Neural cell (in vitro differentiated cells): ENCODE results near the gene TMEM200C. TPM values are rescaled to one million over a fixed set of nuclear protein-coding genes. Genes with fewer than 3 reads are reported as not detected.
A peak's percentile ranks its signal among the peaks of the same experiment; 100 is the strongest.

Experiments used
- H2AFZ ChIP-seq: fragments of 200-600, 300-800 bp; sonication (generic), shearing (Covaris generic); 2 replicates; pipeline ENCODE4 v1.6.0; 2014; ENCODE audit warnings: low read depth, mild to moderate bottlenecking, antibody characterized with exemption, low read length, moderate library complexity
- H3F3A ChIP-seq: fragments of 200-600 bp; shearing (Covaris generic); 2 replicates; pipeline ENCODE4 v1.6.1; 2016; ENCODE audit warnings: mild to moderate bottlenecking, moderate library complexity, mixed read lengths, antibody characterized with exemption, low read length; ENCODE audit not compliant: insufficient read depth, poor library complexity, severe bottlenecking
- H3K27ac ChIP-seq: fragments of 200-600, 300-800 bp; sonication (generic), shearing (Covaris generic); 2 replicates; pipeline ENCODE4 v1.5.1; 2014; ENCODE audit warnings: mild to moderate bottlenecking, low read length, moderate library complexity
- H3K27me3 ChIP-seq: fragments of 300-800, 200-600 bp; sonication (generic), shearing (Covaris generic); 2 replicates; pipeline ENCODE4 v1.6.0; 2014; ENCODE audit warnings: mild to moderate bottlenecking, low read depth, low read length, moderate library complexity; ENCODE audit not compliant: insufficient read depth
- H3K36me3 ChIP-seq: fragments of 300-800, 200-600 bp; sonication (generic), shearing (Covaris generic); 2 replicates; pipeline ENCODE4 v1.5.1; 2014; ENCODE audit warnings: mild to moderate bottlenecking, antibody characterized with exemption, low read length, moderate library complexity; ENCODE audit not compliant: insufficient read depth
- H3K4me2 ChIP-seq: fragments of 300-800, 200-600 bp; sonication (generic), shearing (Covaris generic); 2 replicates; pipeline ENCODE4 v1.6.0; 2014; ENCODE audit warnings: mild to moderate bottlenecking, low read length
- H3K4me3 ChIP-seq: fragments of 300-800, 200-600 bp; sonication (generic), shearing (Covaris generic); 2 replicates; pipeline ENCODE4 v1.5.1; 2014; ENCODE audit warnings: mild to moderate bottlenecking, low read length, moderate library complexity
- H3K79me2 ChIP-seq: fragments of 200-600 bp; shearing (Covaris generic); replicated peaks from 2 replicates; pipeline ENCODE4 v1.6.0; 2014; ENCODE audit warnings: mild to moderate bottlenecking, low read length, moderate library complexity; ENCODE audit not compliant: insufficient read depth
- H3K9ac ChIP-seq: fragments of 300-800, 200-600 bp; sonication (generic), shearing (Covaris generic); 2 replicates; pipeline ENCODE4 v1.6.1; 2016; ENCODE audit warnings: mild to moderate bottlenecking, low read length, mixed read lengths
- H3K9me2 ChIP-seq: fragments of 200-600 bp; shearing (Covaris generic); 2 replicates; pipeline ENCODE4 v1.6.1; 2016; ENCODE audit warnings: mild to moderate bottlenecking, low read length, mixed read lengths; ENCODE audit not compliant: insufficient read depth
- H3K9me3 ChIP-seq: fragments of 200-600, 300-800 bp; sonication (generic), shearing (Covaris generic); 2 replicates; pipeline ENCODE4 v1.6.1; 2016; ENCODE audit warnings: mild to moderate bottlenecking, mixed run types, low read length, moderate library complexity, mixed read lengths
- H4K20me1 ChIP-seq: fragments of 200-600 bp; shearing (Covaris generic); 2 replicates; pipeline ENCODE4 v1.6.1; 2016; ENCODE audit warnings: mild to moderate bottlenecking, mixed run types; ENCODE audit not compliant: insufficient read depth
- EP300 ChIP-seq: fragments of 450-650 bp; conservative IDR thresholded peaks from 2 replicates; pipeline ENCODE4 v1.6.1; 2014; ENCODE audit warnings: antibody characterized with exemption, mild to moderate bottlenecking, moderate library complexity; ENCODE audit not compliant: poor library complexity, severe bottlenecking
- EZH2 ChIP-seq: fragments of 200-600, 300-800 bp; shearing (Covaris generic), sonication (generic); IDR thresholded peaks from 2 replicates; pipeline ENCODE4 v1.6.1; 2014; ENCODE audit warnings: antibody characterized with exemption, low read length, borderline replicate concordance, mild to moderate bottlenecking; ENCODE audit not compliant: insufficient read depth, poor library complexity, severe bottlenecking
- RAD21 ChIP-seq: fragments of 450-650 bp; conservative IDR thresholded peaks from 2 replicates; pipeline ENCODE4 v1.6.1; 2014; ENCODE audit warnings: antibody characterized with exemption, mild to moderate bottlenecking, moderate library complexity
- TAF1 ChIP-seq: IDR thresholded peaks from 2 replicates; pipeline ENCODE4 v1.6.1; 2012; ENCODE audit warnings: low read depth
- polyA minus RNA-seq: library from RNA; depleted of rRNA, polyadenylated mRNA; stranded (reverse); fragments of >200 nt; gene quantifications from 2 replicates; pipeline ENCODE4 v1.2.3, GENCODE V29; 2014
- polyA plus RNA-seq: library from polyadenylated mRNA; depleted of rRNA; stranded (reverse); fragments of >200 nt; gene quantifications from 2 replicates; pipeline ENCODE4 v1.2.3, GENCODE V29; 2014
- TF ChIP-seq, protein P1 (sequence below): fragments of 450-650 bp; IDR thresholded peaks from 2 replicates; pipeline ENCODE4 v1.5.1; 2014; ENCODE audit warnings: antibody characterized with exemption, mild to moderate bottlenecking, moderate library complexity; ENCODE audit not compliant: poor library complexity, severe bottlenecking
- TF ChIP-seq, protein P2 (sequence below): IDR thresholded peaks from 2 replicates; pipeline ENCODE4 v1.6.1; 2012; ENCODE audit warnings: borderline replicate concordance

TMEM200C gene
- 7.9 and 8.2 TPM in 2 replicates for polyA plus RNA-seq
- polyA minus RNA-seq, result 25.0 and 29.7 TPM in 2 replicates

DNA sequence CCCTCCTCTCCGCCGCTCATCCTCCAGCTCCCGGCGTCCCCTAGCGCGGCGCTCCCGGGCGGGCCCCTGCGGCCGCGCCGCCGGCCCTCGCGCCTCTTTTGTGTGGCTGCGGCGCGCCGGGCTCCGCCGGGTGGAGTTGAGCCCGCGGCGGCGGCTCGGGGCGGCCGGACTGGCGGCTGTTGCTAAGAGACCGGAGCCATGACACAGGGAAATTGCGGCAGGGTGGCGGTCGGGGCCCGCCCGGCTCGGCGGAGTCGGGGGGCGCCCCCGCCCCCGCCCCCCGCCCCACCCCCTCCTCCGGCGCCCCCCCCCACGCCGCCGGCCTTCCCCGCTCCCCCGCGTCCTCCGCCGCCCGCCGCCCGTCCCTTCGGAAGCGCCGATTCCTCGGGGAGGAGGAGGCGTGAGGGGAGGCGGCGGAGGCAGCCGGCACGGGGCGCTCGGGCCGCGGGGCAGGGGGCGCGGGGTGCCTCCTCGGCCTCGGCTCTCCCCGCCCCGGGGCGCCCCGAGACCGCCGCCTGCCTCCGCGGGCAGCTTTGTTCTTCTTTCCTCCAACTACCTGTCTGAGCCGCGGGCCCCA is at the start of gene TMEM200C:
TSS of gene TMEM200C (minus strand) at position 224 of the 577 bp plus-strand sequence. CDS start 3,459 bp downstream, outside the sequence.
- H3K9ac ChIP-seq, result peak within 1 kb of the TSS; percentile 77
- H3K36me3 ChIP-seq, result peaks cover 6% of the 10 kb centered on the region
- TF ChIP-seq RAD21, result no peak
- TF ChIP-seq, protein P1, sequence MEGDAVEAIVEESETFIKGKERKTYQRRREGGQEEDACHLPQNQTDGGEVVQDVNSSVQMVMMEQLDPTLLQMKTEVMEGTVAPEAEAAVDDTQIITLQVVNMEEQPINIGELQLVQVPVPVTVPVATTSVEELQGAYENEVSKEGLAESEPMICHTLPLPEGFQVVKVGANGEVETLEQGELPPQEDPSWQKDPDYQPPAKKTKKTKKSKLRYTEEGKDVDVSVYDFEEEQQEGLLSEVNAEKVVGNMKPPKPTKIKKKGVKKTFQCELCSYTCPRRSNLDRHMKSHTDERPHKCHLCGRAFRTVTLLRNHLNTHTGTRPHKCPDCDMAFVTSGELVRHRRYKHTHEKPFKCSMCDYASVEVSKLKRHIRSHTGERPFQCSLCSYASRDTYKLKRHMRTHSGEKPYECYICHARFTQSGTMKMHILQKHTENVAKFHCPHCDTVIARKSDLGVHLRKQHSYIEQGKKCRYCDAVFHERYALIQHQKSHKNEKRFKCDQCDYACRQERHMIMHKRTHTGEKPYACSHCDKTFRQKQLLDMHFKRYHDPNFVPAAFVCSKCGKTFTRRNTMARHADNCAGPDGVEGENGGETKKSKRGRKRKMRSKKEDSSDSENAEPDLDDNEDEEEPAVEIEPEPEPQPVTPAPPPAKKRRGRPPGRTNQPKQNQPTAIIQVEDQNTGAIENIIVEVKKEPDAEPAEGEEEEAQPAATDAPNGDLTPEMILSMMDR, result no peak
- H3K4me3 ChIP-seq, result peak within 1 kb of the TSS; percentile 84
- no peaks in the 10 kb centered on the region for H3K9me2 ChIP-seq
- H4K20me1 ChIP-seq, result no peaks in the 10 kb centered on the region
- peaks cover 5% of the 10 kb centered on the region for H3F3A ChIP-seq
- no peaks in the 10 kb centered on the region for H3K27me3 ChIP-seq
- peak within 1 kb of the TSS; percentile 62 for H2AFZ ChIP-seq
- peak within 1 kb of the TSS; percentile 98 for H3K4me2 ChIP-seq
- H3K27ac ChIP-seq, result peak within 1 kb of the TSS; percentile 45
- H3K79me2 ChIP-seq, result peaks cover 30% of the 10 kb centered on the region
- no peaks in the 10 kb centered on the region for H3K9me3 ChIP-seq

DNA sequence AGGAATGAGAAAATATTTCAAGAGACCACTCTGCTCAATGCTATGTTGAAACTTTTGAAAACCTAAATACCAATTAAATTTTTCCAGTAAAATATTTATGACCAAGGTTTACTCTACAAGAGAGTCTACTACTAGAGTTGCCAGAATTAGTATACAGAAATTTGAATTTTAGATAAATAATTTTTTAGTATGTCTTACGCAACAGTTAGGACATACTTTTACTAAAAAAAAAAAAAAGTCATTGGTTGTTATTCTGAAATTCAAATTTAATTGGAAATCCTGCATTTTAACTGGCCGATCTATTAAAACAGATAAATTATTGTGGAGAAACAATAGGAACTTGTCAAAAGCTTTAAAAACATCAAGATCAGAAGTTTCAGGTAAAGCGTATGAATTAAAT is 49.1 kb upstream of the TMEM200C start:
- Histone ChIP-seq H3K4me3 (no peak overlapping the region), H3K9ac (no peak overlapping the region), H2AFZ (no peak overlapping the region), H3K27me3 (no peaks in the 10 kb centered on the region), H3K4me2 (no peak overlapping the region), H3K9me2 (no peaks in the 10 kb centered on the region), H3K27ac (no peak overlapping the region), H3K9me3 (no peaks in the 10 kb centered on the region), H3K79me2 (no peaks in the 10 kb centered on the region), H3K36me3 (no peaks in the 10 kb centered on the region), H4K20me1 (no peaks in the 10 kb centered on the region), H3F3A (no peaks in the 10 kb centered on the region)
- TF ChIP-seq TAF1, result no peak
- TF ChIP-seq EZH2, result no peak

DNA sequence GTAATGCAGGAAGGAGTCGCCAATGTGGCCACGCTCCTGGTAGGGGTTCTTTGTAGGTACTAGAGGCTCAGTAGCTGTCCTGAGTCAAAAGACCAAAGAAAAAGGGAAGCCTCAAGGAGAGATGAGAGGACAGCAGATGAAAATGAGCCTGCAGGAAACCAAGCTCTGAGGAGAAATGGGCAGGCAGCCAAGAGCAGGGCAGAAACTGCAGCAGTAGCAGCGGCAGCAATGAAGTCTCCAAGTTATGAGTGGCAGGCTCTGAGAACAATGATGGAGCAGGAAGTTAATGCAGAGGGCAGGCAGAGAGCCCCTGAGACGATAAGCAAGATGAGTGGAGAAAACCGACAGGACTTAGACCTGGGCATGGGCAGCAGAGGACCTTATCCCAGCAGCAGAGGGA is 48.2 kb upstream of the TMEM200C start:
- Histone ChIP-seq H4K20me1 (no peaks in the 10 kb centered on the region), H3K79me2 (no peaks in the 10 kb centered on the region), H2AFZ (no peak overlapping the region), H3K9me2 (no peaks in the 10 kb centered on the region), H3K9me3 (no peaks in the 10 kb centered on the region), H3K4me2 (no peak overlapping the region), H3F3A (no peaks in the 10 kb centered on the region), H3K27ac (no peak overlapping the region), H3K27me3 (no peaks in the 10 kb centered on the region), H3K4me3 (no peak overlapping the region), H3K9ac (no peak overlapping the region), H3K36me3 (no peaks in the 10 kb centered on the region)
- no peak for TF ChIP-seq EP300
- TF ChIP-seq, protein P2, sequence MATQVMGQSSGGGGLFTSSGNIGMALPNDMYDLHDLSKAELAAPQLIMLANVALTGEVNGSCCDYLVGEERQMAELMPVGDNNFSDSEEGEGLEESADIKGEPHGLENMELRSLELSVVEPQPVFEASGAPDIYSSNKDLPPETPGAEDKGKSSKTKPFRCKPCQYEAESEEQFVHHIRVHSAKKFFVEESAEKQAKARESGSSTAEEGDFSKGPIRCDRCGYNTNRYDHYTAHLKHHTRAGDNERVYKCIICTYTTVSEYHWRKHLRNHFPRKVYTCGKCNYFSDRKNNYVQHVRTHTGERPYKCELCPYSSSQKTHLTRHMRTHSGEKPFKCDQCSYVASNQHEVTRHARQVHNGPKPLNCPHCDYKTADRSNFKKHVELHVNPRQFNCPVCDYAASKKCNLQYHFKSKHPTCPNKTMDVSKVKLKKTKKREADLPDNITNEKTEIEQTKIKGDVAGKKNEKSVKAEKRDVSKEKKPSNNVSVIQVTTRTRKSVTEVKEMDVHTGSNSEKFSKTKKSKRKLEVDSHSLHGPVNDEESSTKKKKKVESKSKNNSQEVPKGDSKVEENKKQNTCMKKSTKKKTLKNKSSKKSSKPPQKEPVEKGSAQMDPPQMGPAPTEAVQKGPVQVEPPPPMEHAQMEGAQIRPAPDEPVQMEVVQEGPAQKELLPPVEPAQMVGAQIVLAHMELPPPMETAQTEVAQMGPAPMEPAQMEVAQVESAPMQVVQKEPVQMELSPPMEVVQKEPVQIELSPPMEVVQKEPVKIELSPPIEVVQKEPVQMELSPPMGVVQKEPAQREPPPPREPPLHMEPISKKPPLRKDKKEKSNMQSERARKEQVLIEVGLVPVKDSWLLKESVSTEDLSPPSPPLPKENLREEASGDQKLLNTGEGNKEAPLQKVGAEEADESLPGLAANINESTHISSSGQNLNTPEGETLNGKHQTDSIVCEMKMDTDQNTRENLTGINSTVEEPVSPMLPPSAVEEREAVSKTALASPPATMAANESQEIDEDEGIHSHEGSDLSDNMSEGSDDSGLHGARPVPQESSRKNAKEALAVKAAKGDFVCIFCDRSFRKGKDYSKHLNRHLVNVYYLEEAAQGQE, result no peak
